ENCODE measurements around the gene TMPRSS11D.

TMPRSS11D gene

GRCh38 chr4:67922697-67923096 lies 38.9 kb upstream of the TMPRSS11D start:
- no peak overlapping the region for H3K4me3 ChIP-seq (ENCODE audit: low read depth, low read length)
- TF ChIP-seq CTCF (IDR thresholded peaks at IDR 0.05; ENCODE audit: low read depth, low read length), result no peak

- H3K4me3 ChIP-seq (ENCODE audit: low read depth, low read length), result no peak overlapping the region
- no peak for TF ChIP-seq CTCF (IDR thresholded peaks at IDR 0.05; ENCODE audit: low read depth, low read length)
Measured at GRCh38 chr4:67918428-67918827, 34.6 kb upstream of the TMPRSS11D start.

GRCh38 chr4:67915400-67915966 lies 31.7 kb upstream of the TMPRSS11D start:
- no peak for TF ChIP-seq CTCF (IDR thresholded peaks at IDR 0.05; ENCODE audit: low read depth, low read length)
- H3K4me3 ChIP-seq (ENCODE audit: low read depth, low read length), result no peak overlapping the region

- no peak overlapping the region for H3K4me3 ChIP-seq (ENCODE audit: low read depth, low read length)
- TF ChIP-seq CTCF (IDR thresholded peaks at IDR 0.05; ENCODE audit: low read depth, low read length), result no peak
Measured at GRCh38 chr4:67912080-67912479, 28.3 kb upstream of the TMPRSS11D start.

- TF ChIP-seq CTCF (IDR thresholded peaks at IDR 0.05; ENCODE audit: low read depth, low read length), result no peak
- H3K4me3 ChIP-seq (ENCODE audit: low read depth, low read length), result no peak overlapping the region
Measured at GRCh38 chr4:67911638-67912037, 27.8 kb upstream of the TMPRSS11D start.

- H3K4me3 ChIP-seq (ENCODE audit: low read depth, low read length), result no peak overlapping the region
- TF ChIP-seq CTCF (IDR thresholded peaks at IDR 0.05; ENCODE audit: low read depth, low read length), result no peak
Measured at GRCh38 chr4:67911141-67911540, 27.3 kb upstream of the TMPRSS11D start.

- no peak overlapping the region for H3K4me3 ChIP-seq (ENCODE audit: low read depth, low read length)
- TF ChIP-seq CTCF (IDR thresholded peaks at IDR 0.05; ENCODE audit: low read depth, low read length), result no peak
Measured at GRCh38 chr4:67910585-67910905, 26.7 kb upstream of the TMPRSS11D start.

All from WI38 (cell line).